T-helper 1 cell treated with Interleukin-12 subunit alpha and Interleukin-12 subunit beta and Interleukin-4 antibody, amounts not matched to agents 30 ng/mL and 1 ng/mL, for 36 hours (primary cell): ENCODE data around the gene AKR1C4. TPM values are rescaled to one million over a fixed set of nuclear protein-coding genes. Genes with fewer than 3 reads are reported as not detected.
"Not testable (repeated sequence)": the region's sequence is repeated elsewhere in the genome, so short reads cannot be mapped to it uniquely, and the experiment has no call there.

Experiments used
- intact Hi-C: fragments of 100-400 bp; cut with micrococcal nuclease; formaldehyde crosslinking; loops from one replicate; pipeline ENCODE4 v1.15.1; 2024
- total RNA-seq: library from RNA; stranded (reverse); gene quantifications from 2 replicates; pipeline ENCODE4 v1.2.3, GENCODE V29; 2022

AKR1C4 gene
- total RNA-seq, 1 donor from 2014 or later, result not detected

DNA sequence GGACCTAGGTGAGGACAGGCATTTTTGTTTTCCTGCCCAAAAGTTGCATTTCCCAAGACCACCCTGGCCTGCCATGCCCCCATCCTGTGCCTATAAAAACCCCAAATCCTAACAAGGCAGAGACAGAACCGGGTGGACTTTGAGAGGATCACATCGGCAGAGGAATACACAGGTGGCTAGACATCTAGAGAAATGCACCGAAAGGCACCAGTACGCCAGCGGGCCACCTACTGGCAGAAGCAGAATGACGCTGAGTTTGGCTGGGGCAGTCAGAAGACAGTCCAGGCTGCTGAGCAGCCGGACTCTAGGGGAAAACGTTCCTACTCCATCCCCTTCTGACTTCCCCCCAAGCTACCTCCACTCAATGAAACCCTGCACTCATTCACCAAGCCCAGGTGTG is 2.8 kb downstream of the AKR1C4 start:
- intact Hi-C loops, result no loop called here

DNA sequence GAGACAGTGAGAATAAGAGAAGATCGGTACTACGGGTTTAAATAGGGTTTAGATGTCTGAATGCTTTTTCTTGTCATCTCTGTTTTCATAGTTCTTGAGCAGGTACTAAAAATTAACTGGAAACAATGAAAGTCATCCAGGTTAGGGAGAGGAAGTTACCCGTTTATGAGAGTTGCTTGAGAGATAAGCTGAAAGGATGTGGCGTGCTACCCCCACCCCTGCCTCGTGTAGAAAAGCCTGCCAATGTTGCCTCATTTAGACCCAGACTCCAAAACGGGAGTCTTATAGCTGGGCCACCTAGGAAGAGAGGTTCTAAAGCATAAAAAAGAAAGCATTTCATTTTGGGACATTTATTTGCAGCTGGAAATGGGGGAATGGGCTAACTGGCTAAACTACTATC is 10.2 kb downstream of the AKR1C4 start:
- intact Hi-C loops, result no loop called here

DNA sequence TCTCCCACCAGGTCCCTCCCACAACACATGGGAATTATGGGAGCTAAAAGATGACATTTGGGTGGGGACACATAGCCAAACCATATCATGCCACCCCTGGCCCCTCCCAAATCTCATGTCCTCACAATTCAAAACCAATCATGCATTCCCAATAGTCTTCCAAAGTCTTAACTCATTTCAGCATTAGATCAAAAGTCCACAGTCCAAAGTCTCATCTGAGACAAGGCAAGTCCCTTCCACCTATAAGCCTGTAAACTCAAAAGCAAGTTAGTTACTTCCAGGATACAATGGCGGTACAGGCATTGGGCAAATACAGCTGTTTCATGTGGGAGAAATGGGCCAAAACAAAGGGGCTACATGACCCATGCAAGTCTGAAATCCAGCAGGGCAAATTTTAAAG is 13.1 kb downstream of the AKR1C4 start:
- intact Hi-C loops, result loop anchor here (5.0 kb wide), 1 partner anchor 173 kb away; no protein-coding TSS in a partner anchor

DNA sequence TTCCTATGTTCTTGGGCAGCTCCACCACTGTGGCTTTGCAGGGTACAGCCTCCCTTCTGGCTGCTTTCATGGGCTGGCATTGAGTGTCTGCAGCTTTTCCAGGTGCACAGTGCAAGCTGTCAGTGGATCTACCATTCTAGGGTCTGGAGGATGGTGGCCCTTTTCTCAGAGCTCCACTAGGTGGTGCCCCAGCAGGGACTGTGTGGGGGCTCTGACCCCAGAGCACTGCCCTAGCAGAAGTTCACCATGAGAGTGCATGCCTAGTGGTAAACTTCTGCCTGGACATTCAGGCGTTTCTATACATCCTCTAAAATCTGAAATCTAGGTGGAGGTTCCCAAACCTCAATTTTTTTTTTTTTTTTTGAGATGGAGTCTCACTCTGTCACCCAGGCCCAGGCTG is 13.6 kb downstream of the AKR1C4 start:
- intact Hi-C loops, result loop anchor here (5.0 kb wide), 1 partner anchor 172 kb away; no protein-coding TSS in a partner anchor

DNA sequence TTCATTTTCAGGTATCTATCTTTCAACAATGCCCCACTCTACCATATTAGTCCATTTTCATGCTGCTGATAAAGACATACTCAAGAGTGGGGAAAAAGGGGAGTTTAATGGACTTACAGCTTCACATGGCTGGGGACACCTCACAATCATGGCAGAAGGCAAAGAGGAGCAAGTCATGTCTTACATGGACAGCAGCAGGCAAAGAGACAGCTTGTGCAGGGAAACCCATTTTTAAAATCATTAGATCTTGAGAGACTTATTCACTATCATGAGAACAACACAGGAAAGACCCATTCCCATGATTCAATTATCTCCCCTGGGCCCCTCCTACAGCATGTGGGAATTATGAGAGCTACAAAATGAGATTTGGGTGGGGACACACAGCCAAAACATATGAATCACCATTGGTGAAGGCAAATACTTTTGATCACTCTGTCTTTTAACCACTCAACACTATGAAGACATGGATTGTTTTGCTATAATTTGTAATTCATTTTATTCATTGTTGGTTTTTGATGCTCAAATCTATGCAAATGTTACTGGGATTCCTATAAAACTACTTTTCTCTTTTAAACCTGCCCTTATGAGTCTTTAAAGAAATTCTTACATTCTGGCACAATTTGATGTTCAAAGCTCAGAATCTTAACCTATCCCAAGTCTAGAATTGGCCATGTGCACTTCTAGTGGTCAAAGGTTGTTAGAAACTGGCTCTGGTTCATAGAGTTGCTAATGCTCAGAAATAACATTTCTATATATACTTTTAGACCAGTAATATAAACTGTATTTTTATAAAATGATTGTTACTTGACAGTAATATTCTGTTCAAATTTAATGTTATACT is 15.3 kb downstream of the AKR1C4 start:
- intact Hi-C loops, result loop anchor here (5.0 kb wide), 1 partner anchor 170 kb away; no protein-coding TSS in a partner anchor

DNA sequence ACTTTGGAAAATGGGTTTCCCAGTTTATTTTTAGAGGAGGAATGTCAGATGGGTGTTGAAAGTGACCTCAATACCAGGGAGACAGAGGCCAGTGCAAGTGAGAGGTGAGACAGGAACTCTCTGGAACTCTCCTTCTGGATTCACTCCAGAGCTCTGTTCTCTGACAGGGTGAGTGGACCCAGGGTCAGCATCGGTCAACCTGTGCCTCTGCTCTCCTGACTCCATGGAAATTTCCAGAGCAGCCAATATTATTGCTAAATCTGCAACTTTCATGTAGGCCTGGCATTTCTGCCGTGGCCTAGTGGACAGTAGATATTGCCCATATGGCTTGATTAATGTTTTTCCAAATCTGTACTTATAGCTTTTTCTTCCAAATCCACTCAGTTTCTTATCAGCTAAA is 20.2 kb downstream of the AKR1C4 start:
- intact Hi-C loops, result no loop called here

DNA sequence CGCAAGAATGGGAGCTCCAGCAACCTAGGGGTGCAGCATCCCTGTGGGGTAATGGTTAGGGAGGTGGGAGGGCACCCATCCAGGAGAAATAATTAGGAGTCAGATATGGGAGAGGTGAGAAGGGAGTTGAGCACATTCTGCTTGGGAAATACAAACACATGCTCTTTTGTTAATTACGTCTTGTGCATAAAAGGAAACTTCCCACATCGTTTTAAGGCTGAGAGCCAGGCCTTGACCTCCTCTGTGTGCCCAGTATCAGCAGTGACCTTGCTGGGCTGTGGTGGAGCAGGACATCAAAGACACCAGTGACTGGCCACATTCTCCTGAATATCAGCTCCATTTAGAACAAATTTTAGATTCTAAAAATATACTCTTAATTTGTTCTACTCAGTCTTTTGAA is 22.6 kb downstream of the AKR1C4 start:
- intact Hi-C loops, result no loop called here

DNA sequence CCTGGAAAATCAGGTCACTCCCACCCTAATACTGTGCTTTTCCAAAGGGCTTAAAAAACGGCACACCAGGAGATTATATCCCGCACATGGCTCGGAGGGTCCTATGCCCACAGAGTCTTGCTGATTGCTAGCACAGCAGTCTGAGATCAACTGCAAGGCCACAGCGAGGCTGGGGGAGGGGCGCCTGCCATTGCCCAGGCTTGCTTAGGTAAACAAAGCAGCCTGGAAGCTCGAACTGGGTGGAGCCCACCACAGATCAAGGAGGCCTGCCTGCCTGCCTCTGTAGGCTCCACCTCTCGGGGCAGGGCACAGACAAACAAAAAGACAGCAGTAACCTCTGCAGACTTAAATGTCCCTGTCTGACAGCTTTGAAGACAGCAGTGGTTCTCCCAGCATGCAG is 26.3 kb downstream of the AKR1C4 start:
- intact Hi-C loops, result not testable (repeated sequence)

DNA sequence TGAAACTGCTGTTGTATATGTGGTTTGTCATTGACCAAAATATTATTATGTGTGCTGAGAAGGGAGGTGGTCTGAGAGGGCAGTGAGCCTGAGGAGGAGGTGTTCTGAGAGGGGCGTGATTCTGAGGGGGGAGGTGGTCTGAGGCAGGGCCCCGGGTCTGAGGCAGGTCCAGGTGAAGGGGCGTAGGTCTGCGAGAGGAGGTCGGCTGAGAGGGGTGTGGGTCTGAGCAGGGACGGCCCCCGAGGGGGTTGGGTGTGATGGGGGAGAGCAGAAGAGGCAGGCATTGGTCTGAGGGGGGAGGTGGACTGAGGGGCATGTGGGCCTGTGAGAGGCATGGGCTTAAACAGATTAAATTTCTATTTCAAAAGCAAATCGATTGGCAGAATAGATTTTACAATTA is 32.4 kb downstream of the AKR1C4 start:
- intact Hi-C loops, result no loop called here

DNA sequence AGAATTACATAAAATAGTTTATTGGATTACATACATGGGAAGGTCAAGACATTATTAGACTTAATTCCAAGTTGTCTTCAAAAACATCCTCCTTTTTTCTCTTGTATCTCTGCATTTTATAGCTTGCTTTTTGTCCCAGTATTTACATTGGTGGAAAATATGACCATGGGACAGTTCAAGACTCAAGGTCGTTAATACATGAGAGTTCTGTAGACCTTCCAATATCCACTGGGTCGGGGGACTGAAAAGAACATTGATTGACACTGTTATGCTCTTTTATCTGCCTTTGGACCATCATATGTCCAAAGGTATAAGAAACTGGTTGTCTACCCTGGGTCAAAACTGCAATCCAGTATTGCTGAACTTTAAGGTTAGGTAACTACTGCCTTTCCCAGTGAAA is 36.7 kb downstream of the AKR1C4 start:
- intact Hi-C loops, result no loop called here

DNA sequence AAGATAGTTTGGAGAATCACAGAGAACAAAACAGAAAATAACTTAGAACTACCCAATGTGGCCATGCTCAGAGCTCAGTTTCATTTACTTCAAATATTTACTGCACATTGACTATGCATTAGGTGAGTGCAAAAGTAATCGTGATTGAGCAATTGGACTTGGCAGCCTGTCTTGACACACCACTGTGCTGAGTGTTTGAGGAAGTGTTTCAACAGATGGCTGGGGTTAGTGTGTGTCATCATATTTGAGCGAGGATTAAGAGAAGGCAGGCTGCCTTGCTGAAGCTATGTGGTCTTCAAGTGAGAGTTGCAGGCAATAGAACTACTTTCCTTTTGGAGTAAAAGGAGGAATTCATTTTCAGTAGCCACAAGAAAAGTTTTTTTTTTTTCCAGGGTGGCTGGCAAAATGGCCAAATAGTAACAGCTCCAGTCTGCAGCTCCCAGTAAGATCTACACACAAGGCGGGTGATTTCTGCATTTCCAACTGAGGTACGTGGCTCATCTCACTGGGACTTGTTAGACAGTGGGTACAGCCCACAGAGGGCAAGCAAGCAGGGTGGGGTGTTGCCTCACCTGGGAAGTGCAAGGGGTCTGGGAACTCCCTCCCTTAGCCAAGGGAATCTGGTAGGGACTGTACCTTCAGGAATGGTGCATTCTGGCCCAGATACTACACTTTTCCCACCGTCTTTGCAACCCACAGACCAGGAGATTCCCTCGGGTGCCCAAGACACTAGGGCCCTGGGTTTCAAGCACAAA is 37.6 kb downstream of the AKR1C4 start:
- intact Hi-C loops, result no loop called here

DNA sequence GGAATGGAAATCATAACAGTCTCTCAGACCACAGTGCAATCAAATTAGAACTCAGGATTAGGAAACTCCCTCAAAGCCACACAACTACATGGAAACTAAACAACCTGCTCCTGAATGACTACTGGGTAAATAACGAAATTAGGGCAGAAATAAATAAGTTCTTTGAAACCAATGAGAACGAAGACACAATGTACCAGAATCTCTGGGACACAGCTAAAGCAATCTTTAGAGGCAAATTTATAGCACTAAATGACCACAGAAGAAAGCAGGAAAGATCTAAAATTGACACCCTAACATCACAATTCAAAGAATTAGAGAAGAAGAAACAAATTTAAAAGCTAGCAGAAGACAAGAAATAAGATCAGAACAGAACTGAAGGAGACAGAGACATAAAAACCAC is 40.9 kb downstream of the AKR1C4 start:
- intact Hi-C loops, result not testable (repeated sequence)

DNA sequence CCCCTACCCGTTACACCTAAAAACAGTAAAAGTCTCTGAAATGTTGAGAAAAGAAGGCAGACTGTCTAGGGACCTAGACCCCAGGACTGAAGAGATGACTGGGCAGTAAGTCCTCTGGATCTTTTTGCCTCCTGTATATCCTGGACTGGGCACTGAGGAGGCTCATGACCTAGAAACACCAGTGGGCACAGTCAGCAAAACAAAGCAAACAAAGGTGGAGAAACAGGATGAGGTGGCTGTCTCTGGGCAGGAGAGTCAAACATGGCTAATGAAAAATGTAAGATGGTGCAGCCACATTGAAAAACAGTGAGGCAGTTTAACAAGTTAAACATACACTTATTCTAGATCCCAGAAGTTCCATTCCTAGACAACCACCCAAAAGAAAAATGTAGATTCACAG is 45.9 kb downstream of the AKR1C4 start:
- intact Hi-C loops, result no loop called here

DNA sequence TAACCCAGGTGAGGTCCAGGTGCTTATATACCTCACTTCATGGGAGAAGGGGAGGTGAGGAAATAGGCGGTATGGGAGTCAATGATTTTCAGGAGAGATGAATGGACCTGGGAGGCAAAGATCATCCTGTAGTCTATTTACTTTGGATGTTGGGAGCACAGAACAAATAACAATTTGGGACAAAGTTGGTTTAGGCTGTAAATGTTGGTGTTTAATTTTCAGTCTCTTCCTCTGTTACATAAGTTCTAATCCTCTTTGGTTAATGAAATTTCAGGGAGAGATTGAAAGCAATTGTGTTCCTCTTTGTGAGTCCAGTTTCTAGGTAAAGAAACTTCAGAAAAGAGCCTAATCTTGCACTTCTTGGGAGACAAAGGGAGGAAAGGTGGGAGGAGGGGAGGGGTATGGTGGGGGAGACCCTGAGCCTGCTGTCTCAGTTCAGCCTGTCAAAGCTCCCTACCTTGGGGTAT is 46.9 kb downstream of the AKR1C4 start:
- intact Hi-C loops, result no loop called here

DNA sequence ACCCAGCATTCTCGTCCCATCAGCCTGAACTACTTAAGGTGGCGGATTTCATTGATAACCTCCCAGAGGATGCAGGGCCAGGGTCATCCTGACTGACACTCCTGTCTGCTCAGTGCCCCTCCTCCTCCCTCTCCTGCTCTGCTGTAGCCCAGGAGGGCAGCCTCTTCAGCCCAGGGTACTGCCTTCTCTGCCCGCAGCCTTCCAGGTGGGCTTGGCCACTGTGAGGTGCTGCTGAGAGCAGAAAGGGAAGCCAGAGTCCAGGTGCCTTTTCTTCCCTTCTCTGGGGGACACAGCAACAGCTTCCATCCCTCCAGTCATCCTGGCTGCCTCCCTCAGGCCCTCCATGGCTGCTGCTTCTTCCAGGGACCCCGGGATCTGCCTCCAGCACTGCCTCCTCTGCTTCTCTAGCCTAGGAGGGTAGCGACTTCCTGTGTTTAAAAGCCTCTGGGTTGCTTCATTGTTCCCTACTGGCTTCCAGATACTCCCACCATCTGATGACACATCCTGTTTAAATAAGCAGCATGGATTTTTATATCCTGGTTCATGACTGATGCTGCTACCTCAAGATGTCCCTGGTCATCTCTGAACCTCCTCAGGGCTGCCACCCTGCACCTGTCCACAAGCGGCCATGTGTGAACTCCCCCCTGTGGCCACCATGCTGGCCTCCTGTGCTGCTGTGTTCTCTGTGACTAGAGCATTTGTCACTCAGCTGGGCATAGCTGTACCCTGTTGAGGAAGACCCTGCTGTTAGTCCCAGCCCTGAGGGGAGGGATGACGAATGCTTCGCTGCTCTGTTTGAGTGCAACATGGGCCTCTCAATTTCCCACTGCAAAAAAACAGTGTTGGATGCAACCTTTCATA is 55.8 kb downstream of the AKR1C4 start:
- intact Hi-C loops, result no loop called here

DNA sequence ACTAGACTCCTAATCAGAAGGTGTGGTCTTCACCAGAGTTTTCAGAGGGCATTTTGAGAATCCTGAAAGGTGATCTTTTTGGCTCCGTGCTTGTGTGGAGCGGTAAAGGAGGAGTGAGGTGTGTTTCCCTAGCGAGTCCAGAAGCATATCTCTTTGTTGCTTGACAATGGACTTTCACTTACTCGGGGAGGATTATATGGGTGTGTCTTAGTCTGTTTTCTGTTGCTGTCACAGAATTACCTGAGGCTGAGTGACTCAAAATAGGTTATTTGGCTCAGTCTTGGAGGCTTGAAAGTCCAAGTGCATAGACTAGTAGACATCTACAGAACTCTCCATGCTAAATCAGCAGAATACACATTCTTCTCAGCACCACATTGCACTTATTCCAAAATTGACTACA is 57.9 kb downstream of the AKR1C4 start:
- intact Hi-C loops, result no loop called here

DNA sequence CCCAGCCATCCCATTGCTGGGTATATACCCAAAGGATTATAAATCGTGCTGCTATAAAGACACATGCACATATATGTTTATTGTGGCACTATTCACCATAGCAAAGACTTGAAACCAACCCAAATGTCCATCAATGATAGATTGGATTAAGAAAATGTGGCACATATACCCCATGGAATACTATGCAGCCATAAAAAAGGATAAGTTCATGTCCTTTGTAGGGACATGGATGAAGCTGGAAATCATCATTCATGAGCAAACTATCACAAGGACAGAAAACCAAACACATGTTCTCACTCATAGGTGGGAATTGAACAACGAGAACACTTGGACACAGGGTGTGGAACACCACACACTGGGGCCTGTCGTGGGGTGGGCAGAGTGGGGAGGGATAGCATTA is 61.1 kb downstream of the AKR1C4 start:
- intact Hi-C loops, result not testable (repeated sequence)

DNA sequence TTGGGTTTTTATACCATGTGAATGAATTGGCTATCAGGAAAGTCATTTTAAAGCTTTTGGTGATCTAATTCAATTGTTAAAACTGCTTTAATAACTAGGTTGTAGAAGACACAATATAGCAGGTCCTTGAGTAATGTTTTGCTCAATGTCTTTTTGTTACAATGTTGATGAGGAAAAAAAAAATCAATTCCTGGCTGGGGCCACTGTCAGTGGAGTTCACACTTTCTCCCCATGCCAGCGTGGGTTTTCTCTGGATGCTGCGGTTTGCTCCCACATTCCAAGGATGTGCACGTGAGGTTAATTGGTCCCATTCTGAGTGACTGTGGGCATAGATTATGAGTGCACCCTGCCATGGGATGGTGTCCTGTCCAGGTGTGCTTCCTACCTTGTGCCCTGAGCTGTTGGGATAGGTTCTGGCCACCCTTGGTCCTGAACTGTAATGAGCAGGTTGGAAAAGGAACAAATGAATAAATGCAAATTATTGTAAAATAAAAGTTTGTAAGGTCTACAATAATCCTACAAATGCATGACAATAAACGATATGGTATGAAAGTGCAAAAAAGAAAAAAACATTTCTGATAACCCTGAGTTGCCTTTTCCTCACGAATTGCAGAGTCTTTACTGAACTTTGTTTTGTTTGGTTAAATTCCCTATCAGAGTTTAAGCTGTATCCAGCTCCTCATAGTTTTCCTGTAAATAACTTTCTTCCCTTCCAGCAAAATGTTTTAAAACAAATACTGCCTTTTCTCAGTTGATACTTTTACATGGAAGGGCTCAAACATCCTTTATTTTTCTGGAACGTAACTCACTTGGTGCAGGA is 62.7 kb downstream of the AKR1C4 start:
- intact Hi-C loops, result no loop called here

DNA sequence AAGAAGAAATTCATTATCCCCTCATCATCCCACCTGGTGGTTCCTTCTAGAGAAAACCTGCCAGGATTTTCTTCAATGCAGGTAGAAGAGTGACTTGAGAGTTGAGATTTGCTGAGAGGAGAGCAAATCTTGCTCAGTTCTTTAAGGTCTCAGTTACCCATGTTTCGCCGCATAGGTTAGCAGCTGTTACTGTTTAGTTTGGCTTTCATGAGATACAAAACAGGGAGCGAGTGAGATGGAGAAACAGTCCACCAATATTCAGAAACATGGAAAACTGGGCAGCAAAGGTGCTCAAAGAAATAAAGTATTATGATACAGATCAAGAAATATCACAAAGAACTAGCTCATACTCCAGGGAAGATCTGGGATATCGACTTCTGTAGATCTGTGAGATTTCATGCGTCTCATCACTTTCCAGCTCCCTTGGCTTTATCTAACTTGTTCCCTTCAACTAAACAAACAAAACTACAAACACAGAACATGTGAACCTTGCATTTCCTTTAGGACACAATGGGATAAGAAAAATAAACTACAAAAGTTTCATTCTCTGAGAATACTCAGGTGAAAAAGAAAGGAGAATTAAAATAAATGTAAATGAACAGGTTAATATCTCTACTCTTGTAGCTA is 63.4 kb downstream of the AKR1C4 start:
- intact Hi-C loops, result no loop called here

DNA sequence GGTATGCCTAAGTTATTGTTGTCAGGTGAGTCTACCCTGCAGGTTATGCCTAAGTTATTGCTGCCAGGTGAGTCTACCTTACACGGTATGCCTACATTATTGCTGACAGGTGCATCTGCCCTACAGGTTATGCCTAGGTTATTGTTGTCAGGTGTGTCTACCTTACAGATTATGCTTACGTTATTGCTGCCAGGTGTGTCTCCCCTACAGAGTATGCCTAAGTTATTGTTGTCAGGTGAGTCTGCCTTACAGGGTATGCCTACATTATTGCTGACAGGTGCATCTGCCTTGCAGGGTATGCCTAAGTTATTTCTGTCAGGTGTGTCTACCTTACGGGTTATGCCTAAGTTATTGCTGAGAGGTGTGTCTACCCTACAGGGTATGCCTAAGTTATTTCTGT is 64.2 kb downstream of the AKR1C4 start:
- intact Hi-C loops, result no loop called here
